Measurements from ENCODE around the gene NOTCH1.

DNA sequence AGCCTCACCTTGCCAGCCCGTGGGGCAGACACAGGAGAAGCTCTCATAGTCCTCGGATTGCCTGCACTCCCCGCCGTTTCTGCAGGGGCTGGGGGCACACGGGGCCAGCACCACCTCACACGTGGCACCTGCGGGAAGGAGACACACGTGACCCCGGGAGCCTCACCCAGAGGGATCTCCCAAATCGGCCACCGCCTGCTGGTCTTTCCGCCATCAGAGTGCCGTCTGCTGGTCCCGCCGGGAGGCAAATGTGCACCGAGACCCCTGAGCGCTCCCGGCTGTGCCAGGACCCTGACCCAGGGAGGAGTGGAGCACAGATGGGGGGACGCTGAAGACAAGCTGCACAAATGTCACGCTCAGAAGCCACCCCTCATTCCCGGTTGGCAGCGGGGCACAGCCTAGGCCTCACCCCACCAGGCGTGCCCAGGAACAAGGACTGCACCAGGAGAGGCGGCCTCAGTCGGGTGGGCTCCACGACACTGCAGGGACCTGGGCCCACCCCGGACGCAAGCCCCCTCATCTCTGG, 34.6 kb downstream of the NOTCH1 start:
- TF ChIP-seq, protein P1, sequence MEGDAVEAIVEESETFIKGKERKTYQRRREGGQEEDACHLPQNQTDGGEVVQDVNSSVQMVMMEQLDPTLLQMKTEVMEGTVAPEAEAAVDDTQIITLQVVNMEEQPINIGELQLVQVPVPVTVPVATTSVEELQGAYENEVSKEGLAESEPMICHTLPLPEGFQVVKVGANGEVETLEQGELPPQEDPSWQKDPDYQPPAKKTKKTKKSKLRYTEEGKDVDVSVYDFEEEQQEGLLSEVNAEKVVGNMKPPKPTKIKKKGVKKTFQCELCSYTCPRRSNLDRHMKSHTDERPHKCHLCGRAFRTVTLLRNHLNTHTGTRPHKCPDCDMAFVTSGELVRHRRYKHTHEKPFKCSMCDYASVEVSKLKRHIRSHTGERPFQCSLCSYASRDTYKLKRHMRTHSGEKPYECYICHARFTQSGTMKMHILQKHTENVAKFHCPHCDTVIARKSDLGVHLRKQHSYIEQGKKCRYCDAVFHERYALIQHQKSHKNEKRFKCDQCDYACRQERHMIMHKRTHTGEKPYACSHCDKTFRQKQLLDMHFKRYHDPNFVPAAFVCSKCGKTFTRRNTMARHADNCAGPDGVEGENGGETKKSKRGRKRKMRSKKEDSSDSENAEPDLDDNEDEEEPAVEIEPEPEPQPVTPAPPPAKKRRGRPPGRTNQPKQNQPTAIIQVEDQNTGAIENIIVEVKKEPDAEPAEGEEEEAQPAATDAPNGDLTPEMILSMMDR (IDR thresholded peaks at IDR 0.05), result no peak
- no peak for TF ChIP-seq POLR2A (IDR thresholded peaks at IDR 0.05; ENCODE audit: low read depth)
